ENCODE data around the gene MAN2B2.

- TF ChIP-seq YY1 (IDR thresholded peaks at IDR 0.05; ENCODE audit: insufficient read depth, insufficient read length): no peak
- no peak for TF ChIP-seq ZNF274 (IDR thresholded peaks at IDR 0.05; ENCODE audit: low read depth, low read length)
- no peak for TF ChIP-seq SUZ12 (IDR thresholded peaks at IDR 0.05; ENCODE audit: extremely low read depth, insufficient read depth, insufficient read length)
These were observed 48.3 kb upstream of the MAN2B2 start for GRCh38 chr4:6526671-6527091.

All from NT2/D1 (cell line).